HepG2 (cell line): ENCODE results near the gene GMEB2. TPM values are rescaled to one million over a fixed set of nuclear protein-coding genes. Genes with fewer than 3 reads are reported as not detected.
A peak's percentile ranks its signal among the peaks of the same experiment; 100 is the strongest.

Experiments used
- ARNT2 ChIP-seq: sonication (generic); formaldehyde crosslinking; IDR thresholded peaks from 2 replicates; pipeline ENCODE4 v1.8.0; 2022; ENCODE audit warnings: mild to moderate bottlenecking, low read depth, missing genetic modification reagents, moderate library complexity
- CCDC6 ChIP-seq: sonication (generic); formaldehyde crosslinking; IDR thresholded peaks from 2 replicates; pipeline ENCODE4 v1.8.1; 2022; ENCODE audit warnings: mild to moderate bottlenecking, missing genetic modification reagents, moderate library complexity
- ELF1 ChIP-seq: sonication (generic); formaldehyde crosslinking; IDR thresholded peaks from 2 replicates; pipeline ENCODE4 v1.4.0; 2020; ENCODE audit warnings: missing genetic modification reagents
- ELK4 ChIP-seq: sonication (generic); formaldehyde crosslinking; IDR thresholded peaks from 2 replicates; pipeline ENCODE4 v1.9.0; 2021; ENCODE audit warnings: missing genetic modification reagents, borderline replicate concordance
- ETS1 ChIP-seq: sonication (generic); formaldehyde crosslinking; IDR thresholded peaks from 2 replicates; pipeline ENCODE4 v1.4.0; 2020; ENCODE audit warnings: missing genetic modification reagents
- GPN1 ChIP-seq: sonication (generic); formaldehyde crosslinking; IDR thresholded peaks from 2 replicates; pipeline ENCODE4 v1.5.1; 2020; ENCODE audit warnings: missing genetic modification reagents, borderline replicate concordance
- HCFC1 ChIP-seq: fragments of 150-350 bp; IDR thresholded peaks from 2 replicates; pipeline ENCODE4 v1.6.1; 2014; ENCODE audit warnings: low read depth, low read length
- IKZF4 ChIP-seq: sonication (generic); formaldehyde crosslinking; IDR thresholded peaks from 2 replicates; pipeline ENCODE4 v1.5.1; 2020; ENCODE audit warnings: borderline replicate concordance, mild to moderate bottlenecking, low read depth, missing genetic modification reagents; ENCODE audit errors: not compliant biosample characterization
- KLF6 ChIP-seq: IDR thresholded peaks from 2 replicates; pipeline ENCODE4 v1.8.0; 2016; ENCODE audit warnings: missing biosample characterization, missing genetic modification reagents
- LBX2 ChIP-seq: sonication (generic); formaldehyde crosslinking; IDR thresholded peaks from 2 replicates; pipeline ENCODE4 v1.5.0; 2020; ENCODE audit warnings: missing genetic modification reagents, mild to moderate bottlenecking, borderline replicate concordance
- REST ChIP-seq, 2 experiments: IDR thresholded peaks; 2 replicates each; pipeline ENCODE4 v1.6.1; 2011 to 2012; ENCODE audit warnings: low read length in 2 of 2, borderline replicate concordance in 1 of 2, low read depth in 1 of 2, mild to moderate bottlenecking in 1 of 2, moderate library complexity in 1 of 2
- RFXAP ChIP-seq: sonication (generic); formaldehyde crosslinking; IDR thresholded peaks from 2 replicates; pipeline ENCODE4 v1.4.0; 2020; ENCODE audit warnings: missing genetic modification reagents, borderline replicate concordance
- TERF1 ChIP-seq: sonication (generic); formaldehyde crosslinking; IDR thresholded peaks from 2 replicates; pipeline ENCODE4 v1.8.0; 2022; ENCODE audit warnings: mild to moderate bottlenecking, missing genetic modification reagents, moderate library complexity
- ZFAT ChIP-seq: sonication (generic); formaldehyde crosslinking; conservative IDR thresholded peaks from 2 replicates; pipeline ENCODE4 v1.8.1; 2023; ENCODE audit warnings: missing genetic modification reagents, inconsistent platforms
- ZFP36L1 ChIP-seq: sonication (generic); formaldehyde crosslinking; IDR thresholded peaks from 2 replicates; pipeline ENCODE4 v1.8.0; 2022; ENCODE audit warnings: mild to moderate bottlenecking, missing genetic modification reagents, moderate library complexity
- ZFP41 ChIP-seq: sonication (generic); formaldehyde crosslinking; IDR thresholded peaks from 2 replicates; pipeline ENCODE4 v1.4.0; 2020; ENCODE audit warnings: mild to moderate bottlenecking, missing genetic modification reagents, borderline replicate concordance
- ZFX ChIP-seq: sonication (generic); formaldehyde crosslinking; IDR thresholded peaks from 2 replicates; pipeline ENCODE4 v1.4.0; 2020; ENCODE audit warnings: mild to moderate bottlenecking, low read depth, missing genetic modification reagents, moderate library complexity
- ZMYM4 ChIP-seq: sonication (generic); formaldehyde crosslinking; IDR thresholded peaks from 2 replicates; pipeline ENCODE4 v1.8.1; 2023; ENCODE audit warnings: mild to moderate bottlenecking, missing genetic modification reagents
- ZNF569 ChIP-seq: sonication (generic); formaldehyde crosslinking; IDR thresholded peaks from 2 replicates; pipeline ENCODE4 v1.5.0; 2020; ENCODE audit warnings: mild to moderate bottlenecking, missing genetic modification reagents, moderate library complexity, borderline replicate concordance
- ZNF614 ChIP-seq: IDR thresholded peaks from 2 replicates; pipeline ENCODE4 v1.6.1; 2018; ENCODE audit warnings: missing biosample characterization, missing genetic modification reagents, inconsistent platforms, borderline replicate concordance
- ZNF704 ChIP-seq: sonication (generic); formaldehyde crosslinking; IDR thresholded peaks from 2 replicates; pipeline ENCODE4 v1.8.1; 2023; ENCODE audit warnings: mild to moderate bottlenecking, inconsistent platforms, moderate library complexity, missing genetic modification reagents, borderline replicate concordance
- polyA plus RNA-seq, 8 experiments: library from polyadenylated mRNA; depleted of rRNA in 3 of 8; stranded (reverse) in 7 of 8; unstranded in 1 of 8; fragments of >200 nt; fragmentation: Illumina TruSeq in 4 of 8; extraction: Trizol in 4 of 8; gene quantifications; 2 replicates each; pipeline versions ENCODE4 v1.2.1 to v1.2.3, GENCODE V29; 2011 to 2016; ENCODE audit warnings: low read depth in 4 of 8, missing spikeins in 1 of 8, mixed read lengths in 1 of 8; ENCODE audit not compliant: insufficient read depth in 1 of 8
- total RNA-seq, 5 experiments: library from RNA; depleted of rRNA; stranded (reverse); fragments of >200 nt; fragmentation: Illumina TruSeq; extraction: Trizol; gene quantifications; 2 replicates each; pipeline ENCODE4 v1.2.3, GENCODE V29; 2016; ENCODE audit warnings: low read depth in 1 of 5

Gene GMEB2
- total and polyA plus RNA-seq, 2 of the 13 experiments (the other 11 are each of a cell fraction or from before 2014, with no cell fraction given) = 10.6 to 12.4 TPM

GRCh38 chr20:63658749-63659187 lies 31.9 kb upstream of the GMEB2 start (continued):
- TF ChIP-seq REST (IDR thresholded peaks at IDR 0.05; ENCODE audit: borderline replicate concordance in 1 of 2, low read depth in 1 of 2, low read length in 2 of 2) (no peak), IKZF4 (CRISPR knock-in tag) (no peak), RFXAP (no peak), ZFP36L1 (CRISPR knock-in tag) (no peak), ARNT2 (CRISPR knock-in tag) (no peak), ZMYM4 (CRISPR knock-in tag) (no peak), HCFC1 (no peak), ETS1 (CRISPR knock-in tag) (no peak), ZFX (CRISPR knock-in tag) (no peak), ELF1 (CRISPR knock-in tag) (no peak), KLF6 (no peak), LBX2 (CRISPR knock-in tag) (no peak), TERF1 (CRISPR knock-in tag) (no peak), ZNF614 (CRISPR knock-in tag) (no peak), GPN1 (CRISPR knock-in tag) (no peak), CCDC6 (CRISPR knock-in tag) (0 out of 2 replicates have a peak, but pooled peaks have one; percentile 72), ZNF704 (CRISPR knock-in tag) (no peak; the same call in 1 of the 2 replicates), ZFAT (CRISPR knock-in tag) (no peak), ZFP41 (CRISPR knock-in tag) (no peak), ELK4 (no peak), ZNF569 (CRISPR knock-in tag) (no peak)
